ENCODE results near the gene EEF1G. TPM values are rescaled to one million over a fixed set of nuclear protein-coding genes. Genes with fewer than 3 reads are reported as not detected.
A peak's percentile ranks its signal among the peaks of the same experiment; 100 is the strongest.

The EEF1G gene
- total RNA-seq, 2 donors from 2014 or later, result 1,954 to 1,984 TPM

- no peaks in the 10 kb centered on the region for H3K9me3 ChIP-seq (ENCODE audit: control insufficient read depth, low read length, poor library complexity, severe bottlenecking)
- Mint-ChIP-seq H3K27ac (peak overlapping the region; percentile 99), H3K27me3 (no peaks in the 10 kb centered on the region), H3K4me3 (peak overlapping the region; percentile 100), H3K36me3 (ENCODE audit: low read depth) (no peaks in the 10 kb centered on the region), H3K4me1 (peaks cover 40% of the 10 kb centered on the region)
- ATAC-seq (no peak), DNase-seq (no peak)
Observed at GRCh38 chr11:62610814-62611704, 37.4 kb upstream of the EEF1G start.

- DNase-seq, result no peak
- ATAC-seq, result no peak
- Mint-ChIP-seq H3K36me3 (ENCODE audit: low read depth) (no peaks in the 10 kb centered on the region), H3K4me3 (peak overlapping the region; percentile 100), H3K4me1 (peaks cover 40% of the 10 kb centered on the region), H3K27me3 (no peaks in the 10 kb centered on the region), H3K27ac (no peak overlapping the region)
- no peaks in the 10 kb centered on the region for H3K9me3 ChIP-seq (ENCODE audit: control insufficient read depth, low read length, poor library complexity, severe bottlenecking)
Observed at GRCh38 chr11:62610403-62610802, 36.7 kb upstream of the EEF1G start.

DNA sequence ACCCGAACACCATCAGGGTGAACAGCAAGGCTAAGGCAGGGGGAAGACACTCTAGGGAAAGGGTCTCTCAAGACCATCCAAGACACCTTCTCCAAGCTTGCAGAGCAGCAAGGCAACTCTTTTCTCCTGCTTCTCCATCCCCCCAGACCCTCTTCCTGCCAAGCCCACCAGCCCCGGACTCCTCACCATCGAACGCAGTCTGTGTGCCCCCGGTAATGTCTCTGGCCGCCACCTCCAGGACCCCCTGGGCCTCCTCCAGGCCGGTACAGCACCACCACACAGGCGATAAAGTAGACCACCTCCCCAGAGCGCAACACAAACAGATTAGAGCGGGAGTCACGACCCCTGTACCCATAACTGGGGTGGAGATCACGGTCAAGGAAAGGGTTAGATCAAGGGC, 35.1 kb upstream of the EEF1G start:
- Mint-ChIP-seq H3K27me3 (no peaks in the 10 kb centered on the region), H3K27ac (no peak overlapping the region), H3K36me3 (ENCODE audit: low read depth) (no peaks in the 10 kb centered on the region), H3K4me1 (peaks cover 36% of the 10 kb centered on the region), H3K4me3 (peak overlapping the region; percentile 59)
- no peak for ATAC-seq
- no peaks in the 10 kb centered on the region for H3K9me3 ChIP-seq (ENCODE audit: control insufficient read depth, low read length, poor library complexity, severe bottlenecking)
- DNase-seq, result no peak

- no peaks in the 10 kb centered on the region for H3K9me3 ChIP-seq (ENCODE audit: control insufficient read depth, low read length, poor library complexity, severe bottlenecking)
- Mint-ChIP-seq H3K4me1 (peaks cover 39% of the 10 kb centered on the region), H3K27me3 (no peaks in the 10 kb centered on the region), H3K36me3 (ENCODE audit: low read depth) (no peaks in the 10 kb centered on the region), H3K27ac (no peak overlapping the region), H3K4me3 (no peak overlapping the region)
- DNase-seq, result no peak
- no peak for ATAC-seq
Observed at GRCh38 chr11:62607714-62608113, 34.0 kb upstream of the EEF1G start.

DNA sequence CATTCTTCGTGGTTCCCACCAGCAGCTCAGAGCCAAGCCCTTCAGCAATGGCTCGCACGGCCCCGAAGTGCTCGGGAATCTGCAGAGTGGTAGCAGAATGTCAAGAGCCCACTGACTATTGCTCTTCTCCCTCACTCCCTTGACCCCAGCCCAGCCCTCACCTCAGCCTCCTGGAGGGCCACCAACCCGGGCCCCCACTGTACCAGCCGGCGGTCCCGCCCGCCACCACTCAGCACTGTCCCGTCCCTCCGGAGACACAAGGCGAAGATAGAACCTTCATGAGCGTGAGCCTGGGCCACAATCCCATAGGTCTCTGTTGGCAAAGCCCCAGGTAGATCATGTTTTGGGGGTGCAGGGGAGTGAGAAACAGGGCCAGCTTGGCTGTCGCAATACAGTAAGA, 32.2 kb upstream of the EEF1G start:
- ATAC-seq (no peak), DNase-seq (no peak)
- H3K27ac Mint-ChIP-seq, result no peak overlapping the region
- H3K36me3 Mint-ChIP-seq (ENCODE audit: low read depth), result no peaks in the 10 kb centered on the region
- H3K4me3 Mint-ChIP-seq, result no peak overlapping the region
- no peaks in the 10 kb centered on the region for H3K9me3 ChIP-seq (ENCODE audit: control insufficient read depth, low read length, poor library complexity, severe bottlenecking)
- peaks cover 34% of the 10 kb centered on the region for H3K4me1 Mint-ChIP-seq
- no peaks in the 10 kb centered on the region for H3K27me3 Mint-ChIP-seq

DNA sequence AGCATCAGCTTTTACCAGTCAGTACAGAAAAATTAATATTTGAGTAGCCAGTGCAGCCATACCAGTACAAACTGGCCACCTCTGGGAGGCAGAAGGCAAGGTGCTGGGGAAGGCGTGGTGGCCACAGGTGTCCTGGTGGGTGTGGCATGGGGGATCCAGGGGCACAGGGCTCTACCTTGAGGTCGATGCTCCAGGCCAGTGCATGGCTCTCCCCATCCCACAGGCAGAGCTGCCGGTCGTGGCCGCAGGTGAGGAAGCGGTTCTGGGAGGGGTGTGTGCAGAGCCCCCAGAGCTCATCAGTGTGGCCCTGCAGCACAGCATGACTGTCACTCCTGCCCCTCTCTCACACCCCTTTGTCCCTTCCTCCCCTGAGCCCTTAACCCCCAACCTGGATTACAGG, 31.8 kb upstream of the EEF1G start:
- Mint-ChIP-seq H3K4me1 (peaks cover 33% of the 10 kb centered on the region), H3K4me3 (no peak overlapping the region), H3K27ac (no peak overlapping the region), H3K27me3 (no peaks in the 10 kb centered on the region), H3K36me3 (ENCODE audit: low read depth) (no peaks in the 10 kb centered on the region)
- H3K9me3 ChIP-seq (ENCODE audit: control insufficient read depth, low read length, poor library complexity, severe bottlenecking), result no peaks in the 10 kb centered on the region
- ATAC-seq (no peak), DNase-seq (no peak)

- H3K4me1 Mint-ChIP-seq, result peaks cover 37% of the 10 kb centered on the region
- peaks cover 5% of the 10 kb centered on the region for H3K36me3 Mint-ChIP-seq (ENCODE audit: low read depth)
- H3K9me3 ChIP-seq (ENCODE audit: control insufficient read depth, low read length, poor library complexity, severe bottlenecking), result no peaks in the 10 kb centered on the region
- no peak for ATAC-seq
- DNase-seq, result no peak
- H3K4me3 Mint-ChIP-seq, result no peak overlapping the region
- H3K27me3 Mint-ChIP-seq, result no peaks in the 10 kb centered on the region
- no peak overlapping the region for H3K27ac Mint-ChIP-seq
Observed at GRCh38 chr11:62604460-62605120, 30.9 kb upstream of the EEF1G start.

DNA sequence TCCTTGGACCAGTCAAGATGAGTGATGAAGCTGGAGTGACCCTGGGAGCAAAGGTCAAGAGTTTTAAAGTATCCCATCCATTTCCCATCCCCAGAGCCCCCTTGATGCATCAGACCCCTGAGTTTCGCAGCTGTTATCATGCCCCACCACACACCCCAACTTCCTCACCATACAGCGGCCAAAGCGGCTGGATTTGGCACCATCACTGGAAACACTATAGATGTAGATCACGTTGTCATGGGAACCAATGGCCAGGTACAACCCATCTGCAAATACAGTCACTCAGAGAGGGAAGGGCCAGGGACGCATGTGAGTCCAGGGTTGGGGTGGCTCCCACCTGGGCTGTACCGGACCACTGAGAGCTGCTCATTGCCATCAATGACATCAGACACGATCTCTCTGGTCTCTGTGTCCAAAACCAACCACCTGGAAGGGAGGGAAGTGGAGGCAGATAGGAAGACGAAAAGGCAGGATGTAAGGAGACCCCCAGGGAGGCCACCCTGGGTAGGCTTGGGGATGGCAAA, 30.1 kb upstream of the EEF1G start:
- Mint-ChIP-seq H3K36me3 (ENCODE audit: low read depth) (peaks cover 7% of the 10 kb centered on the region), H3K4me1 (peaks cover 38% of the 10 kb centered on the region), H3K27me3 (no peaks in the 10 kb centered on the region), H3K27ac (peak overlapping the region; percentile 98), H3K4me3 (peak overlapping the region; percentile 85)
- no peak for ATAC-seq
- H3K9me3 ChIP-seq (ENCODE audit: control insufficient read depth, low read length, poor library complexity, severe bottlenecking), result no peaks in the 10 kb centered on the region
- no peak for DNase-seq

DNA sequence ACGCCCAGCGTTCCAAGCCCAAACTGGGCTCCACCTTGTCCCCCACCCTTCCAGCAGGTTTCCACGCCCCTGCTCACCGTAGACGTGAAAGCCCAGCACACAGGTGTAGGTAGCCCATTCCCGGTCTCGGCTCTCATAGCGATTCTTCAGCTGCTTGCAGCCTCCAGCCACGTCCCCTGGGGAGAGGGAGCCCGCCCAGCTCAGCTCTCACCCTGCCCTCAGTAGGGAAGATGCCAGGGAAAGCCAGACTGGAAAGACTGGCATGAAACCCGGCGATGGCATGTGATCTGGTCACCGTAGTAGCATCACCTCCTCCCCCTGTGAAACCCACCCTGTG, 29.3 kb upstream of the EEF1G start:
- DNase-seq (no peak), ATAC-seq (no peak)
- no peaks in the 10 kb centered on the region for H3K27me3 Mint-ChIP-seq
- peak overlapping the region; percentile 85 for H3K4me3 Mint-ChIP-seq
- peaks cover 43% of the 10 kb centered on the region for H3K4me1 Mint-ChIP-seq
- H3K36me3 Mint-ChIP-seq (ENCODE audit: low read depth), result peaks cover 7% of the 10 kb centered on the region
- H3K27ac Mint-ChIP-seq, result peak overlapping the region; percentile 98
- no peaks in the 10 kb centered on the region for H3K9me3 ChIP-seq (ENCODE audit: control insufficient read depth, low read length, poor library complexity, severe bottlenecking)

DNA sequence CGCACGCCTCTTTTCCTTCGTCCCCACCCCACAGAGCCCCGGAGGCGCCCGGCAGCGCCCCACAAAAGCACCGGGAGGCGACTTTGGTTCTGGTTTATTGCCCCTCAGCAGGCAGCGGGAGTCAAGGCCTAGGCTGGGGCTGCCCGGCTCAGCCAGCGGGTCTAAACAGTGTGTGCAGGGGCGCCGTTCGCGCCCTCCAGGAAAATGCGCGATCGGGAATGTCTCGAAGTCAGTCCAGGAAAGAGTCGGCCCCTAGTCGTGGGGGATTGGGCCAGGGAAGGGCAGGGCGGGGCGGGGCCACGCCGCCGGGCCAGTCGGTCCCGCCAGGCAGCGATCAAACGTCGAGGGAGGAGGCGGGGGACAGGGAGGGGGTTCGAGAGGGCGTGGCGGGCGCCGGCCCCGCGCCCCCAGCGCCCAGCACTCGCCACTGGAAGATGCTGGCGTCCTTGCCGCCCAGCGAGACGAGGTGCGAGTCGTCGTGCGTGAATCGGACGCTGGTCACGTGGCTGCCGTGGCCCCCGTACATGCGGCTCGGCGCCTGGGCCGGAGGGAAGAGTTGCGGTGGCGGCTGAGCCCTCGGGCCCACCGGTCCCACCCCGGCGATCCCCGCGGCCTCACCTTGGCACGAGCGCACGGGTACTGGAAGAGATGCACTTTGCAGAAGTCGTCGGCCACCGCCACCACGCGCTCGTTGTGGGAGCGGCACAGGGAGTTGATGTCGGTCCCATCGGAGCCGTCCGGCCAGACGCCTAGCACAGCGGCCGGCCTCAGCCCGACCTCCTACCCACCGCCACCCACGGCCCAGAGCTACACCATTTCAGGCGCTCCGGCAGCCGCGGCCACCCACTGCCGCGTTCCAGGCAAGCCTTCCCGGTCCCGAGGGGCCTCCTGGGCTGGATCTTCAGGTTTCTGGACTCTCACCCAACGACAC, 28.7 kb upstream of the EEF1G start:
- peak overlapping the region; percentile 97 for H3K4me3 Mint-ChIP-seq
- no peaks in the 10 kb centered on the region for H3K9me3 ChIP-seq (ENCODE audit: control insufficient read depth, low read length, poor library complexity, severe bottlenecking)
- no peaks in the 10 kb centered on the region for H3K27me3 Mint-ChIP-seq
- peaks cover 7% of the 10 kb centered on the region for H3K36me3 Mint-ChIP-seq (ENCODE audit: low read depth)
- no peak for ATAC-seq
- H3K27ac Mint-ChIP-seq, result peak overlapping the region; percentile 98
- peak in 1 of 3 donors; percentile 47 for DNase-seq
- H3K4me1 Mint-ChIP-seq, result peaks cover 40% of the 10 kb centered on the region

- DNase-seq, result peak; percentile 93 to 100 (median 98)
- Mint-ChIP-seq H3K27ac (peak within 1 kb of the TSS; percentile 98), H3K27me3 (no peaks in the 10 kb centered on the region), H3K4me1 (peaks cover 42% of the 10 kb centered on the region), H3K4me3 (peak within 1 kb of the TSS; percentile 97), H3K36me3 (ENCODE audit: low read depth) (peaks cover 9% of the 10 kb centered on the region)
- H3K9me3 ChIP-seq (ENCODE audit: control insufficient read depth, low read length, poor library complexity, severe bottlenecking), result no peaks in the 10 kb centered on the region
- ATAC-seq, result peak; percentile 81
Observed at GRCh38 chr11:62601372-62602140, 27.9 kb upstream of the EEF1G start, which contains the start of gene MTA2. Gene MTA2 (minus strand): TSS chr11:62601865. CDS start chr11:62601450, 415 bp downstream.

GRCh38 chr11:62601122-62601371, 27.4 kb upstream of the EEF1G start:
- Mint-ChIP-seq H3K4me1 (peaks cover 42% of the 10 kb centered on the region), H3K27ac (peak overlapping the region; percentile 98), H3K27me3 (no peaks in the 10 kb centered on the region), H3K36me3 (ENCODE audit: low read depth) (peaks cover 9% of the 10 kb centered on the region), H3K4me3 (peak overlapping the region; percentile 97)
- no peaks in the 10 kb centered on the region for H3K9me3 ChIP-seq (ENCODE audit: control insufficient read depth, low read length, poor library complexity, severe bottlenecking)
- ATAC-seq (peak; percentile 2), DNase-seq (peak in 2 of 3 donors; percentile 37 to 42)

All from T-helper 17 cell (primary cell).